Neural progenitor cell (in vitro differentiated cells): Measurements from ENCODE around the gene CFAP43. TPM values are rescaled to one million over a fixed set of nuclear protein-coding genes. Genes with fewer than 3 reads are reported as not detected.

Experiments
- DNase-seq: peaks from one replicate; pipeline ENCODE4 v3.0.0-alpha.2; 2016; ENCODE audit warnings: low spot score
- H2AFZ ChIP-seq: fragments of 200-600 bp; sonication (generic); replicated peaks from 2 replicates; pipeline ENCODE4 v1.6.1; 2016; ENCODE audit warnings: antibody characterized with exemption
- H3F3A ChIP-seq: fragments of 200-600 bp; sonication (generic); 2 replicates; pipeline ENCODE4 v1.6.1; 2016; ENCODE audit warnings: antibody characterized with exemption, low read depth
- H3K27ac ChIP-seq: fragments of 200-600 bp; sonication (generic); 2 replicates; pipeline ENCODE4 v1.5.1; 2016; ENCODE audit warnings: mild to moderate bottlenecking
- H3K27me3 ChIP-seq: fragments of 200-600 bp; sonication (generic); 2 replicates; pipeline ENCODE4 v1.6.1; 2016; ENCODE audit warnings: mild to moderate bottlenecking, moderate library complexity
- H3K36me3 ChIP-seq: fragments of 200-600 bp; sonication (generic); 2 replicates; pipeline ENCODE4 v1.5.1; 2016
- H3K4me1 ChIP-seq: fragments of 200-600 bp; sonication (generic); 2 replicates; pipeline ENCODE4 v1.6.1; 2016; ENCODE audit warnings: mixed run types
- H3K4me2 ChIP-seq: fragments of 200-600 bp; sonication (generic); 2 replicates; pipeline ENCODE4 v1.6.1; 2016
- H3K4me3 ChIP-seq: fragments of 200-600 bp; sonication (generic); 2 replicates; pipeline ENCODE4 v1.5.1; 2016
- H3K79me2 ChIP-seq: fragments of 200-600 bp; sonication (generic); 2 replicates; pipeline ENCODE4 v1.6.1; 2016; ENCODE audit warnings: low read depth
- H3K9ac ChIP-seq: fragments of 200-600 bp; sonication (generic); 2 replicates; pipeline ENCODE4 v1.6.1; 2016
- H3K9me3 ChIP-seq: fragments of 200-600 bp; sonication (generic); 2 replicates; pipeline ENCODE4 v1.5.1; 2016; ENCODE audit warnings: low read depth
- H4K20me1 ChIP-seq: fragments of 200-600 bp; sonication (generic); 2 replicates; pipeline ENCODE4 v1.6.1; 2016; ENCODE audit warnings: low read depth
- H3K27ac Mint-ChIP-seq: 3 replicates; pipeline ENCODE4 v1.8.0; 2021; ENCODE audit warnings: mixed read lengths
- H3K27me3 Mint-ChIP-seq: 2 replicates; pipeline ENCODE4 v1.8.0; 2022; ENCODE audit warnings: low read depth, mild to moderate bottlenecking, inconsistent platforms, moderate library complexity, mixed read lengths; ENCODE audit not compliant: insufficient read depth
- H3K36me3 Mint-ChIP-seq: 3 replicates; pipeline ENCODE4 v1.8.0; 2021; ENCODE audit warnings: mixed read lengths
- H3K4me1 Mint-ChIP-seq: 3 replicates; pipeline ENCODE4 v1.8.0; 2021; ENCODE audit warnings: mixed read lengths
- H3K4me3 Mint-ChIP-seq: 3 replicates; pipeline ENCODE4 v1.8.0; 2021; ENCODE audit warnings: mild to moderate bottlenecking, moderate library complexity, mixed read lengths
- H3K9me3 Mint-ChIP-seq: 3 replicates; pipeline ENCODE4 v1.8.0; 2020; ENCODE audit warnings: mixed read lengths
- CTCF ChIP-seq: fragments of 200-600 bp; sonication (generic); IDR thresholded peaks from 2 replicates; pipeline ENCODE4 v1.5.1; 2017; ENCODE audit warnings: antibody characterized with exemption, mild to moderate bottlenecking
- EZH2 ChIP-seq: fragments of 200-600 bp; sonication (generic); IDR thresholded peaks from 2 replicates; pipeline ENCODE4 v1.6.1; 2017; ENCODE audit warnings: antibody characterized with exemption, mild to moderate bottlenecking, moderate library complexity
- EZH2phosphoT487 ChIP-seq: fragments of 200-600 bp; sonication (generic); IDR thresholded peaks from 2 replicates; pipeline ENCODE4 v1.6.1; 2017; ENCODE audit warnings: antibody characterized with exemption
- total RNA-seq: library from RNA; depleted of rRNA; stranded (reverse); fragments of >200 nt; gene quantifications from 2 replicates; pipeline ENCODE4 v1.2.3, GENCODE V29; 2015; ENCODE audit warnings: low replicate concordance

The CFAP43 gene
- total RNA-seq, 1 donor from 2014 or later, result 2.7 TPM

- peaks cover 43% of the 10 kb centered on the region for H3K27me3 ChIP-seq
- H2AFZ ChIP-seq, result no peak overlapping the region
- H3K36me3 ChIP-seq, result no peaks in the 10 kb centered on the region
- TF ChIP-seq EZH2 (no peak), EZH2phosphoT487 (no peak), CTCF (no peak)
- no peaks in the 10 kb centered on the region for H3K9me3 Mint-ChIP-seq
- H4K20me1 ChIP-seq, result no peaks in the 10 kb centered on the region
- peak overlapping the region; percentile 68 for H3K4me3 ChIP-seq
- peak overlapping the region; percentile 91 for H3K4me2 ChIP-seq
- peaks cover 15% of the 10 kb centered on the region for H3F3A ChIP-seq
- DNase-seq, result no peak
- peak overlapping the region; percentile 93 for H3K4me3 Mint-ChIP-seq
- no peaks in the 10 kb centered on the region for H3K9me3 ChIP-seq
- no peak overlapping the region for H3K27ac ChIP-seq
- H3K4me1 ChIP-seq, result peaks cover 15% of the 10 kb centered on the region
- peaks cover 14% of the 10 kb centered on the region for H3K79me2 ChIP-seq
- H3K27me3 Mint-ChIP-seq, result no peaks in the 10 kb centered on the region
- H3K27ac Mint-ChIP-seq, result no peak overlapping the region
- peaks cover 29% of the 10 kb centered on the region for H3K4me1 Mint-ChIP-seq
- H3K9ac ChIP-seq, result no peak overlapping the region
- H3K36me3 Mint-ChIP-seq, result peaks cover 6% of the 10 kb centered on the region
Measured at GRCh38 chr10:104253606-104254410, 21.6 kb upstream of the CFAP43 start.

GRCh38 chr10:104253106-104253505 is 20.9 kb upstream of the CFAP43 start:
- Histone ChIP-seq H3F3A (peaks cover 15% of the 10 kb centered on the region), H3K79me2 (peaks cover 14% of the 10 kb centered on the region), H2AFZ (no peak overlapping the region), H3K4me2 (no peak overlapping the region), H3K9ac (no peak overlapping the region), H4K20me1 (no peaks in the 10 kb centered on the region), H3K4me3 (no peak overlapping the region), H3K27ac (no peak overlapping the region), H3K27me3 (peaks cover 43% of the 10 kb centered on the region), H3K4me1 (peaks cover 15% of the 10 kb centered on the region), H3K9me3 (no peaks in the 10 kb centered on the region), H3K36me3 (no peaks in the 10 kb centered on the region)
- peaks cover 29% of the 10 kb centered on the region for H3K4me1 Mint-ChIP-seq
- no peak for DNase-seq
- TF ChIP-seq CTCF (no peak), EZH2phosphoT487 (no peak), EZH2 (no peak)
- H3K9me3 Mint-ChIP-seq, result no peaks in the 10 kb centered on the region
- H3K27ac Mint-ChIP-seq, result no peak overlapping the region
- H3K36me3 Mint-ChIP-seq, result peaks cover 3% of the 10 kb centered on the region
- peaks cover 2% of the 10 kb centered on the region for H3K27me3 Mint-ChIP-seq
- peak overlapping the region; percentile 21 for H3K4me3 Mint-ChIP-seq

- H3K9me3 ChIP-seq, result no peaks in the 10 kb centered on the region
- H2AFZ ChIP-seq, result no peak overlapping the region
- H3K36me3 ChIP-seq, result no peaks in the 10 kb centered on the region
- H3K4me1 ChIP-seq, result peaks cover 15% of the 10 kb centered on the region
- no peak for TF ChIP-seq EZH2phosphoT487
- no peak for TF ChIP-seq EZH2
- TF ChIP-seq CTCF, result no peak
- H3K4me2 ChIP-seq, result no peak overlapping the region
- Mint-ChIP-seq H3K27me3 (peaks cover 2% of the 10 kb centered on the region), H3K9me3 (no peaks in the 10 kb centered on the region), H3K27ac (no peak overlapping the region), H3K4me3 (no peak overlapping the region), H3K4me1 (peaks cover 29% of the 10 kb centered on the region), H3K36me3 (no peaks in the 10 kb centered on the region)
- DNase-seq, result no peak
- H3K4me3 ChIP-seq, result no peak overlapping the region
- H3F3A ChIP-seq, result peaks cover 15% of the 10 kb centered on the region
- peaks cover 43% of the 10 kb centered on the region for H3K27me3 ChIP-seq
- peaks cover 7% of the 10 kb centered on the region for H3K79me2 ChIP-seq
- H3K27ac ChIP-seq, result no peak overlapping the region
- H3K9ac ChIP-seq, result no peak overlapping the region
- no peaks in the 10 kb centered on the region for H4K20me1 ChIP-seq
Measured at GRCh38 chr10:104252368-104252767, 20.2 kb upstream of the CFAP43 start.
